Thyroid gland (tissue), 4 donors: ENCODE results near the gene SENP5. TPM values are rescaled to one million over a fixed set of nuclear protein-coding genes. Genes with fewer than 3 reads are reported as not detected.

Experiments used
- DNase-seq, 2 donors: peaks; one replicate each; pipeline ENCODE4 v3.0.0-alpha.2; 2019
- H3K27ac ChIP-seq, 3 donors: fragments of 200-600 bp; sonication (generic); 1 replicate in 2 of 3; 2 replicates in 1 of 3; pipeline ENCODE4 v1.5.1; 2016 to 2019; ENCODE audit warnings: mild to moderate bottlenecking in 1 of 3, moderate library complexity in 1 of 3
- H3K27me3 ChIP-seq: fragments of 200-600 bp; sonication (generic); one replicate; pipeline ENCODE4 v1.5.1; 2019
- H3K36me3 ChIP-seq, 2 donors: fragments of 200-600 bp; sonication (generic); one replicate each; pipeline ENCODE4 v1.5.1; 2016 to 2019
- H3K4me1 ChIP-seq, 2 donors: fragments of 200-600 bp; sonication (generic); one replicate each; pipeline ENCODE4 v1.5.1; 2017 to 2019
- H3K4me3 ChIP-seq, 3 donors: fragments of 200-600 bp; sonication (generic); replicated peaks in 1 of 3; 1 replicate in 2 of 3; 2 replicates in 1 of 3; pipeline ENCODE4 v1.5.1; 2016; ENCODE audit warnings: mild to moderate bottlenecking in 1 of 3
- H3K9me3 ChIP-seq: fragments of 200-600 bp; sonication (generic); one replicate; pipeline ENCODE4 v1.5.1; 2017
- CTCF ChIP-seq, 6 experiments: fragments of 200-600 bp in 3 of 6; fragments of 450-650 bp in 3 of 6; sonication (generic) in 3 of 6; IDR thresholded peaks; one replicate each; pipeline ENCODE4 v1.5.1; 2016 to 2019; ENCODE audit warnings: antibody characterized with exemption in 6 of 6, mild to moderate bottlenecking in 2 of 6, inconsistent platforms in 1 of 6, moderate library complexity in 1 of 6
- POLR2A ChIP-seq, 2 donors: fragments of 450-650 bp; IDR thresholded peaks; one replicate each; pipeline ENCODE4 v1.6.1; 2017; ENCODE audit warnings: antibody characterized with exemption in 2 of 2, mild to moderate bottlenecking in 2 of 2, moderate library complexity in 1 of 2
- WGBS, 2 donors: methylation state at CpG; one replicate each; pipeline ENCODE4 v1.1.5; 2017; 5-methylcytosine and 5-hydroxymethylcytosine counted together
- intact Hi-C: fragments of 100-400 bp; cut with DNase I; formaldehyde crosslinking; loops from one replicate; pipeline ENCODE4 v1.15.1; 2023
- total RNA-seq, 4 donors: library from RNA; depleted of rRNA; stranded (reverse); fragments of >200 nt; gene quantifications; one replicate each; pipeline ENCODE4 v1.2.3, GENCODE V29; 2016

SENP5 gene
- total RNA-seq, 4 donors from 2014 or later, result 37.4 to 67.2 (median 50.9) TPM

DNA sequence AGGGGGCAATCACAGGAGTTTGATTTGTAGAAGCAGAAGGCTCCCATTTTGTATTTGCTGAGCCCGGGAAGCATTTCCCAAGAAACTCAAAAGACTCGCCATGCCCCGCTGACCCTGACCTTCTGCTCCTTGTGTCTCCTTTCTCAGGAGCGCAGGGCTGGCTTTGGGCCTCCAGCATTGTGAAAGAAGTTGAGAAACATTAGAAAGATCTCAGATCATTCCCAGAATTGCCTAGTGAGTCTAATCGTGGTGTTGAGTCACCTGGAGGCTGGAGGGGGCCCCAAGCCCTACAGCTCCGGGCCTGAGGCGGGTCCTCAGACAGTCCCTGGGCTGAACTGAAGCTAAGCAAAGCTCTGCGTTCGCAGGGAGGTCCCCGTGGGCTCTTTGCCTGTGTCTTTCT is 111.8 kb downstream of the SENP5 start:
- intact Hi-C loops, result loop anchor here (2.0 kb wide), 1 partner anchor 49 kb away; the partner anchor contains the start of gene MELTF
- H3K36me3 ChIP-seq, result no peaks in the 10 kb centered on the region
- DNase-seq, result no peak
- H3K4me1 ChIP-seq, result no peaks in the 10 kb centered on the region
- TF ChIP-seq CTCF (IDR thresholded peaks at IDR 0.05) (no peak), POLR2A (IDR thresholded peaks at IDR 0.05) (no peak)
- H3K4me3 ChIP-seq, result no peak overlapping the region
- H3K27ac ChIP-seq, result no peak overlapping the region
- 85 to 88% methylated on average over 10 of the region's 10 CpGs for WGBS, 2 donors
- no peaks in the 10 kb centered on the region for H3K27me3 ChIP-seq
- no peaks in the 10 kb centered on the region for H3K9me3 ChIP-seq

- H3K4me1 ChIP-seq, result no peaks in the 10 kb centered on the region
- no peaks in the 10 kb centered on the region for H3K27me3 ChIP-seq
- 93 to 95% methylated on average over 13 of the region's 13 CpGs for WGBS, 2 donors
- intact Hi-C loops, result no loop called here
- H3K36me3 ChIP-seq, result no peaks in the 10 kb centered on the region
- no peaks in the 10 kb centered on the region for H3K9me3 ChIP-seq
- DNase-seq, result no peak
- H3K4me3 ChIP-seq, result no peak overlapping the region
- no peak for TF ChIP-seq CTCF (IDR thresholded peaks at IDR 0.05)
- no peak overlapping the region for H3K27ac ChIP-seq
Observed at GRCh38 chr3:196981657-196982056, 113.9 kb downstream of the SENP5 start.

GRCh38 chr3:196983186-196983585 is 115.5 kb downstream of the SENP5 start:
- no peaks in the 10 kb centered on the region for H3K27me3 ChIP-seq
- 76 to 78% methylated on average over 1 of the region's 1 CpG for WGBS, 2 donors
- no peak overlapping the region for H3K4me3 ChIP-seq
- H3K36me3 ChIP-seq, result no peaks in the 10 kb centered on the region
- intact Hi-C loops, result no loop called here
- TF ChIP-seq CTCF (IDR thresholded peaks at IDR 0.05), result no peak
- no peak for TF ChIP-seq POLR2A (IDR thresholded peaks at IDR 0.05)
- no peak for DNase-seq
- no peak overlapping the region for H3K27ac ChIP-seq
- H3K4me1 ChIP-seq, result no peaks in the 10 kb centered on the region
- H3K9me3 ChIP-seq, result no peaks in the 10 kb centered on the region

Other genes starting within 250 kb of the SENP5 start
- 1 to 10 TPM; 1.2 to 3.9 (median 1.7) TPM for gene NRROS, start 228.2 kb upstream of the SENP5 start, total RNA-seq
- gene CEP19, start 155.7 kb upstream of the SENP5 start, total RNA-seq, result 1 to 10 TPM; 1.2 to 5.2 (median 3.8) TPM
- 10 to 100 TPM; 23.1 to 40.6 (median 31.3) TPM for gene PIGX, start 155.5 kb upstream of the SENP5 start, total RNA-seq
- gene PAK2, start 128.1 kb upstream of the SENP5 start, total RNA-seq, result 10 to 100 TPM; 29.9 to 43.8 (median 39.0) TPM
- gene NCBP2, start 74.6 kb downstream of the SENP5 start, total RNA-seq, result 10 to 100 TPM; 42.4 to 61.3 (median 53.6) TPM
- gene PIGZ, start 100.9 kb downstream of the SENP5 start, total RNA-seq, result 1 to 10 TPM in 3 of 4 donors, under 1 TPM in 1; 0.46 to 9.5 (median 6.3) TPM
- gene MELTF, start 161.9 kb downstream of the SENP5 start, total RNA-seq, result 10 to 100 TPM in 1 of 4 donors, 1 to 10 TPM in 3; 2.7 to 13.8 (median 4.3) TPM